GM19239 (cell line): ENCODE results near the gene KRTAP3-1.

Experiments
- DNase-seq: peaks from one replicate; pipeline ENCODE4 v3.0.0; 2011; ENCODE audit warnings: low spot score; ENCODE audit not compliant: insufficient read length
- FAIRE-seq: peaks from 2 replicates; lab custom pipeline; 2011; peaks lifted over from hg19 to GRCh38; lab: Jason Lieb, UNC

KRTAP3-1 gene

GRCh38 chr17:40984226-40984625 lies 24.7 kb downstream of the KRTAP3-1 start, which contains the start of gene KRT40:
TSS of gene KRT40 (minus strand) at chr17:40984326. CDS start at chr17:40984273, 53 bp downstream.
- no peak for FAIRE-seq
- no peak for DNase-seq

DNA sequence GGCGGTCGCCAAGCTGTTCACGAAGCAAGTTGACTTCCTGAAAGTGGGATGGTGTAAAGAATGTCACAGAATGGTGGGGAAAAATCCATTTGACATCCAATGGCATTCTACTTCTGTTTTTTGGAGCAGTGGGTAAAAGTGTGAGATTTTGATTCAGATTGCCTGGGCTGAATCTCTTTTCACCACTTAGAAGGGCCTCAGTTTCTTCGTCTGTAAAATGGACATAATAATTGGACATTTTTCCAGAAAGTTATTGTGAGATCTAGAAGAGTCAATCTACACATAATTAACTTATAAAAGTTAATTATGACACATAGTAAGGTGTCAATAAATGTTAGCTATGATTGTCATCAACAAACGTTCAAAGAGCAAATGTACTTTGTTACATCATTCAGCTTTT lies 27.8 kb downstream of the KRTAP3-1 start:
- DNase-seq (no peak), FAIRE-seq (no peak)

DNA sequence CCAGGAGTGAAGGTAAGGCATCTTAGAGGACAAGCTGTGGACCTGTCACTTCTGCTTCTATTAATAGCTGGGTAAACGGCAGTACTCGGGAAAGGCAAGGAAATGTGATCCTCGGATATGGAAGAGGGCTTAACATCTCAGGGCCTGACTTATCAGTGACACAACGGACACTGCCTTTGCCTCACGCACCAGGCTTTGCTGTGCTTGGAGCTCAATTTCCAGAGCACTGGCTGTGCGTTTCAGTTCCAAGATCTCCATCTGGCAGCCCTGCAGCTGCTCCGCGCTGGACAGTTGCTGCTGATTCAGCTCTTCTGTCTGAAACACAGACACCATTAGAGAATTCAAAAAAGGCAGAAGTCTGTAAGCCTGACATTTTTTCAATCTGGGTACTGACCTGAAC lies 28.3 kb downstream of the KRTAP3-1 start:
- no peak for DNase-seq
- no peak for FAIRE-seq

DNA sequence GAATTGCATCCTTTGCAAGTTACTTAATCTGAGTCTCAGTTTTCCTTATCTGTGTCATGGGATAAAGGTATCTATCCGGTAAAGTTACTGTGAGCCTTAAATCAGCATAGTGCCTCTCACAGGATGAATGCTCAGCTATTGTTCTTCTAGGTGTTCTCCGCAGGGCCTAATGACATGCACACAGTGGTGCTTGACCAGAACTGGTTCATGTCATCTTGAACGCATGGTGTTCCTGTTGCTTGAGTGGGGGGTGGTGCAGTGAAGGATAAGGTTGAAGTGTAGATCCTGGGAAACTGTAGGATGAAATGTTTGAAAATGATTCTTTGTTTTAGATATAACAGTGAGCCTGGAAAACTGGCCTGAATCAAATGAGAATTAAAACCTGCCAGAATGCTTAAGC lies 28.8 kb downstream of the KRTAP3-1 start:
- FAIRE-seq (no peak), DNase-seq (no peak)

DNA sequence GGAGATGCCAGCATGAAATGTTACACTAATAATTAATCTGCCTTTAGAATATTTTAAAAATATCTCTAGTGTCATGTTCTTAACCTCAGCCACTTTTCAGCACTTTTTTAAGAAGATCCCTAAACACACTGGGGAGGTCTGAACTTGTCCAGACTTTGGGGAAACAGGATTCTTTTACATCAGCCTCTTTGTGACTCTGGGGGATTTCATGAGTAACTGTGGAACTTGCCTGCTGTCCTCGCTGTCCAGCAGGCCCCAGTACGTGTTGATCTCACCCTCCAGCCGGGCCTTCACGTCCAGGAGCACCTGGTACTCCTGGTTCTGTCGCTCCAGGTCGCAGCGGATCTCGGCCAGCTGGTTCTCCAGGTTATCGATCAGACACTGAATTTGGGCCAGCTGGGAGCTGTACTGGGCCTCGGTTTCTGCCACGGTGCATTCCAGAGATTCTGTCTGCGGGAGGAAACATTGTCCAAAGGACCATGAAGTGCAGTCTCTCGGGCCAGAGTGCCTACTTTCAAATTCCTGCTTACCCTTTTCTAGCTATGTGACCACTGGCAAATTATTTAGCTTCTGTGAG lies 30.3 kb downstream of the KRTAP3-1 start:
- DNase-seq, result no peak
- FAIRE-seq, result no peak

- FAIRE-seq (no peak), DNase-seq (no peak)
These were observed 33.4 kb downstream of the KRTAP3-1 start for GRCh38 chr17:40975516-40975915.

DNA sequence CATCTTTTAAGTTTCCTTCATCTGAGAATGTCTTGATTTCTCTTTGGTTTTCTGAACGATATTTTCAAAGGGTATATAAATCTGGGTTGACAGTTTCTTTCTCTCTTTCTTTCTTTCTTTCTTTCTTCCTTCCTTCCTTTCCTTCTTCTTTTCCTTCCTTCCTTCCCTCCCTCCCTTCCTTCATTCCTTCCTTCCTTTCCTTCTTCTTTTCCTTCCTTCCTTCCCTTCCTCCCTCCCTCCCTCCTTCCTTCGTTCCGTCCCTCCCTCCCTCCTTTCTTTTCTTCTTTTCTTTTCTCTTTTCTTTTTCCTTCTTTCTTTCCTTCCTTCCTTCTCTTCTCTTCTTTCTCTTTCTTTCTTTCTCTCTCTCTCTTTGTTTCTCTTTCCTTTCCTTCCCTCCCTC lies 34.6 kb downstream of the KRTAP3-1 start:
- no peak for FAIRE-seq
- DNase-seq, result no peak

DNA sequence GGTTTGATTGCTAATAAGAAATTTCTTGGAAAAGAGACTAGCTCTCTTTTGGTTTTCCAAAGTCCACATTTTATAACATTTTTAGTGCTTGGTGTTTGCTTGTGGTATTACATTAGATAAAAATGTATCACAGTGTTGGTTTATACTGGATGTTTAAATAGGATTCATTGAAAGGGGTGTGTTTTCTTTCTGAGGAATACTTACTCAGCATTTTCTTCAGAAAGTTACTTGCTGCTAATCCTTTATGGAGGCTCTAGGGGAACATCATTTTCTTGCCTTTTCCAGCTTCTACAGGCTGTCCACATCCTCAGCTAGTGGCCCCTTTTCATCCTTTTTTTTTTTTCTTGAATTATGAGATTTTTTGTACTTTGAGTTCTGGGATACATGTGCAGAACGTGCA lies 41.3 kb downstream of the KRTAP3-1 start:
- FAIRE-seq (no peak), DNase-seq (no peak)

- FAIRE-seq, result no peak
These were observed 42.1 kb downstream of the KRTAP3-1 start, which contains the start of gene KRT39 for GRCh38 chr17:40966848-40967247. TSS of gene KRT39 (minus strand) at chr17:40966948. CDS start at chr17:40966856, 92 bp downstream.

GRCh38 chr17:40963838-40964237 lies 45.1 kb downstream of the KRTAP3-1 start:
- DNase-seq, result peak; percentile 31
- peak; percentile 78 for FAIRE-seq

More at GRCh38 chr17:40966848-40967247, 42.1 kb downstream of the KRTAP3-1 start, which contains the start of gene KRT39:
- no peak for DNase-seq

DNA sequence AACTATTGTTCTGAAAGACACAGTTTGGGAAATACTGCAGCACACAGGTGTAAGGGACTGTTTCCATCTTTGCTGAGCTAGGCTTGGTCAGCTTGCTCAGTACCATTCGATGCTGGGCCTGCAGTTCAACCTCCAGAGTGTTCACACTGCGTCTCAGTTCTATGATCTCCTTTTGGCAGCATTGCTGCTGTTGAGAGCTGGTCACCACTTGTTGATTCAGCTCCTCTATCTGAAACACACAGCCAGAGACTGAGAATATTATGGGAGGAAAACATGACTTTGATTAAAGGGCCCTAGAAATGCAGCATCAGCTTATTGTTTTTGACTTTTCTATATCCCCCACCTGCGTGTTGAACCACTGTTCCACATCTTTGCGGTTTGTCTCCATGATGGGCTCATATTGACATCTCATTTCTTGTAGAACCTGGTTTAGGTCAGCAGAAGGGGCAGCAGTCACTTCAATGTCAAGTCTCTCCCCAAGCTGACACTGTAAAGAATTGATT lies 46.8 kb downstream of the KRTAP3-1 start:
- no peak for FAIRE-seq

DNA sequence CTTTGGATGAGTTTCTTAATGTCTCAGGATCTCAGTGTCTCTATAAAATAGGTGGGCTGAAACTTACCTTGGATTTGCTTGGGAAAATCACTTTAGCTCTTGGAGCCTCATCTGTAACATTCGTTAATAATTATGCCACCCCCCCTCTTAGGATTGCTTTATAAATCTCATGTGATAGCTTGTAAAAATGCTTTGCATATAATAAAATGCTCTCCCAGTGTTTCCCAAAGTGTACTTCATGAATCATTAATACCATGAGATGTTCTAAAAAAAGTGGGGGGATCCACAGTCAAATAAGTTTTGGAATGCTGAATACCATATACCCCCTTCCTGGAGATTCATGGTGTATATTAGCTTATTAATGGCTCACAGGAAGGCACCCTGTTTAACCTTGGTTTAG lies 47.3 kb downstream of the KRTAP3-1 start:
- FAIRE-seq (no peak), DNase-seq (no peak)

More for the DNA sequence above, 46.8 kb downstream of the KRTAP3-1 start:
- DNase-seq, result no peak

DNA sequence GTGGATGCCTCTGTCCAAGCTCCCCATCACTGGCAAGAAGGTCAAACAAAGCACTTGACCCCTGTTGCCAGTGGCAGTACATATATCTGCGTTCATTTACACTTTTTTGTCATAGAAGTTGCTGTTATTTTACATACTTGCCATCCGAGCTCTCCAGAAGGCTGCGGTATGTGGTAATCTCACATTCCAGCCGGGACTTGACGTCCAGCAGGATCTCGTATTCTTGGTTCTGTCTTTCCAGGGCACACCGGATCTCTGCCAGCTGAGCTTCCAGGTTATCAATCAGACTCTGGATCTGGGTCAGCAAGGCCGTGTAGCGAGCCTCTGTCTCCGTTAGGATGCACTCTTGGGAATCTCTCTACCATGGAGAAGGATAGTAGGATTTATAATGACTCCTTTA lies 48.8 kb downstream of the KRTAP3-1 start:
- FAIRE-seq (no peak), DNase-seq (no peak)
